Breast epithelium (tissue), 3 donors: Measurements from ENCODE around the gene SNPH.

Experiments used
- CTCF ChIP-seq, 3 donors: fragments of 450-650 bp; IDR thresholded peaks; one replicate each; pipeline ENCODE4 v1.5.1; 2016 to 2017; ENCODE audit warnings: antibody characterized with exemption in 3 of 3, mild to moderate bottlenecking in 3 of 3, moderate library complexity in 3 of 3
- POLR2AphosphoS5 ChIP-seq, 3 donors: sonication (generic); formaldehyde crosslinking; IDR thresholded peaks; one replicate each; pipeline ENCODE4 v1.6.1; 2017; ENCODE audit warnings: antibody characterized with exemption in 3 of 3

- TF ChIP-seq CTCF (IDR thresholded peaks at IDR 0.05) (no peak), POLR2AphosphoS5 (IDR thresholded peaks at IDR 0.05) (no peak)
Measured at GRCh38 chr20:1334761-1335160, 68.7 kb downstream of the SNPH start.
